Esophagus (tissue), 2 donors: Measurements from ENCODE around the gene CDH11. TPM values are rescaled to one million over a fixed set of nuclear protein-coding genes. Genes with fewer than 3 reads are reported as not detected.

Experiments used
- H3K27ac ChIP-seq, 2 donors: one replicate each; pipeline ENCODE4 v1.5.1; 2013; ENCODE audit warnings: low read depth in 2 of 2, mild to moderate bottlenecking in 2 of 2, inconsistent platforms in 1 of 2, low read length in 1 of 2, moderate library complexity in 1 of 2
- H3K27me3 ChIP-seq, 2 donors: one replicate each; pipeline ENCODE4 v1.6.1; 2013; ENCODE audit warnings: low read length in 2 of 2, control low read depth in 1 of 2, mild to moderate bottlenecking in 1 of 2; ENCODE audit not compliant: insufficient read depth in 2 of 2, control insufficient read depth in 1 of 2
- H3K36me3 ChIP-seq, 2 donors: one replicate each; pipeline ENCODE4 v1.6.1; 2013; ENCODE audit warnings: low read length in 1 of 2; ENCODE audit not compliant: control insufficient read depth in 2 of 2, insufficient read depth in 2 of 2
- H3K4me1 ChIP-seq, 2 donors: one replicate each; pipeline ENCODE4 v1.6.1; 2013; ENCODE audit warnings: low read length in 1 of 2; ENCODE audit not compliant: control insufficient read depth in 2 of 2, insufficient read depth in 2 of 2
- H3K4me3 ChIP-seq, 2 donors: one replicate each; pipeline ENCODE4 v1.5.1; 2013; ENCODE audit warnings: low read length in 2 of 2, mild to moderate bottlenecking in 2 of 2, low read depth in 1 of 2, moderate library complexity in 1 of 2
- H3K9me3 ChIP-seq, 2 donors: one replicate each; pipeline ENCODE4 v1.6.1; 2013; ENCODE audit warnings: mild to moderate bottlenecking in 2 of 2, low read depth in 1 of 2, low read length in 1 of 2, moderate library complexity in 1 of 2; ENCODE audit not compliant: control insufficient read depth in 2 of 2, insufficient read depth in 1 of 2
- WGBS, 2 donors: extraction: QIAGEN DNeasy Blood & Tissue Kit; methylation state at CpG; one replicate each; pipeline ENCODE4 v1.1.7; 2013; 5-methylcytosine and 5-hydroxymethylcytosine counted together
- polyA plus RNA-seq, 2 donors: library from polyadenylated mRNA; stranded (reverse); fragments of 200-250 nt; gene quantifications; one replicate each; pipeline ENCODE4 v1.2.3, GENCODE V29; 2013
- donor health status: healthy with polysubstance abuse.
- donor health status: Bipolar disorder and iron deficiency.

CDH11 gene
- polyA plus RNA-seq, 2 donors: 0.28 to 0.91 TPM

- no peak overlapping the region for H3K4me3 ChIP-seq
- no peaks in the 10 kb centered on the region for H3K27me3 ChIP-seq
- WGBS, 2 donors: 94 to 100% methylated on average over 1 of the region's 1 CpG
- no peak overlapping the region for H3K27ac ChIP-seq
- no peaks in the 10 kb centered on the region for H3K9me3 ChIP-seq
- no peaks in the 10 kb centered on the region for H3K36me3 ChIP-seq
- no peaks in the 10 kb centered on the region for H3K4me1 ChIP-seq
Measured at GRCh38 chr16:65077181-65077580, 44.7 kb downstream of the CDH11 start.

- no peak overlapping the region for H3K27ac ChIP-seq
- H3K27me3 ChIP-seq: no peaks in the 10 kb centered on the region
- no peaks in the 10 kb centered on the region for H3K36me3 ChIP-seq
- H3K4me3 ChIP-seq: no peak overlapping the region
- WGBS, 2 donors: 82 to 85% methylated on average over 2 of the region's 2 CpGs
- no peaks in the 10 kb centered on the region for H3K4me1 ChIP-seq
- no peaks in the 10 kb centered on the region for H3K9me3 ChIP-seq
Measured at GRCh38 chr16:65075877-65076276, 46.0 kb downstream of the CDH11 start.

- 66 to 78% methylated on average over 24 of the region's 24 CpGs for WGBS, 2 donors
- no peaks in the 10 kb centered on the region for H3K9me3 ChIP-seq
- H3K27ac ChIP-seq: peak overlapping the region; percentile 59 to 67
- no peaks in the 10 kb centered on the region for H3K4me1 ChIP-seq
- H3K36me3 ChIP-seq: no peaks in the 10 kb centered on the region
- no peaks in the 10 kb centered on the region for H3K27me3 ChIP-seq
- H3K4me3 ChIP-seq: no peak overlapping the region
Measured at GRCh38 chr16:65071433-65072311, 50.2 kb downstream of the CDH11 start.

GRCh38 chr16:65070831-65071432, 50.9 kb downstream of the CDH11 start:
- peak overlapping the region in 1 of 2 donors; percentile 11 for H3K4me3 ChIP-seq
- no peaks in the 10 kb centered on the region for H3K4me1 ChIP-seq
- peak overlapping the region; percentile 36 to 67 for H3K27ac ChIP-seq
- 60 to 65% methylated on average over 12 of the region's 12 CpGs for WGBS, 2 donors
- no peaks in the 10 kb centered on the region for H3K27me3 ChIP-seq
- H3K9me3 ChIP-seq: no peaks in the 10 kb centered on the region
- no peaks in the 10 kb centered on the region for H3K36me3 ChIP-seq

GRCh38 chr16:65069766-65070165, 52.1 kb downstream of the CDH11 start:
- no peaks in the 10 kb centered on the region for H3K4me1 ChIP-seq
- no peak overlapping the region for H3K4me3 ChIP-seq
- H3K27me3 ChIP-seq: no peaks in the 10 kb centered on the region
- no peaks in the 10 kb centered on the region for H3K36me3 ChIP-seq
- WGBS, 2 donors: 79 to 87% methylated on average over 2 of the region's 2 CpGs
- no peaks in the 10 kb centered on the region for H3K9me3 ChIP-seq
- no peak overlapping the region for H3K27ac ChIP-seq

- no peak overlapping the region for H3K4me3 ChIP-seq
- no peaks in the 10 kb centered on the region for H3K9me3 ChIP-seq
- H3K36me3 ChIP-seq: no peaks in the 10 kb centered on the region
- H3K4me1 ChIP-seq: no peaks in the 10 kb centered on the region
- no peaks in the 10 kb centered on the region for H3K27me3 ChIP-seq
- 57 to 58% methylated on average over 4 of the region's 4 CpGs for WGBS, 2 donors
- H3K27ac ChIP-seq: no peak overlapping the region
Measured at GRCh38 chr16:65069065-65069464, 52.8 kb downstream of the CDH11 start.

GRCh38 chr16:65068151-65068740, 53.6 kb downstream of the CDH11 start:
- Histone ChIP-seq H3K4me3 (no peak overlapping the region), H3K4me1 (no peaks in the 10 kb centered on the region), H3K36me3 (no peaks in the 10 kb centered on the region), H3K27ac (no peak overlapping the region), H3K27me3 (no peaks in the 10 kb centered on the region), H3K9me3 (no peaks in the 10 kb centered on the region)
- 45 to 47% methylated on average over 5 of the region's 5 CpGs for WGBS, 2 donors

GRCh38 chr16:65066651-65067050, 55.2 kb downstream of the CDH11 start:
- no peaks in the 10 kb centered on the region for H3K4me1 ChIP-seq
- H3K27me3 ChIP-seq: no peaks in the 10 kb centered on the region
- WGBS, 2 donors: 54 to 60% methylated on average over 1 of the region's 1 CpG

GRCh38 chr16:65065031-65065430, 56.8 kb downstream of the CDH11 start:
- Histone ChIP-seq H3K36me3 (no peaks in the 10 kb centered on the region), H3K27me3 (no peaks in the 10 kb centered on the region), H3K4me1 (no peaks in the 10 kb centered on the region), H3K4me3 (no peak overlapping the region), H3K27ac (no peak overlapping the region), H3K9me3 (no peaks in the 10 kb centered on the region)
- WGBS, 2 donors: 81 to 86% methylated on average over 7 of the region's 7 CpGs

More at GRCh38 chr16:65066651-65067050, 55.2 kb downstream of the CDH11 start:
- Histone ChIP-seq H3K27ac (no peak overlapping the region), H3K36me3 (no peaks in the 10 kb centered on the region), H3K4me3 (no peak overlapping the region), H3K9me3 (no peaks in the 10 kb centered on the region)
